HEK293 (cell line): ENCODE data around the gene NPVF.

Experiments used
- TRIM28 ChIP-seq: IDR thresholded peaks from 2 replicates; pipeline ENCODE4 v1.6.1; 2011; ENCODE audit warnings: low read length, control low read depth, borderline replicate concordance
- ZNF114 ChIP-seq: fragments of 450-650 bp; formaldehyde crosslinking; IDR thresholded peaks from 2 replicates; pipeline ENCODE4 v1.5.0; 2017; ENCODE audit warnings: missing biosample characterization, missing genetic modification characterization
- ZNF274 ChIP-seq, 2 experiments: fragments of 200-500 bp in 1 of 2; fragments of 450-650 bp in 1 of 2; sonication (Bioruptor generic) in 1 of 2; formaldehyde crosslinking in 1 of 2; IDR thresholded peaks; 2 replicates each; pipeline versions ENCODE4 v1.5.1 to v1.6.1; 2014 to 2016; ENCODE audit warnings: borderline replicate concordance in 1 of 2, inconsistent platforms in 1 of 2, low read length in 1 of 2, missing biosample characterization in 1 of 2, missing genetic modification characterization in 1 of 2
- ZNF473 ChIP-seq: fragments of 450-650 bp; formaldehyde crosslinking; IDR thresholded peaks from 2 replicates; pipeline ENCODE4 v1.5.1; 2017; ENCODE audit warnings: missing biosample characterization, missing genetic modification characterization
- ZSCAN30 ChIP-seq: fragments of 450-650 bp; IDR thresholded peaks from 2 replicates; pipeline ENCODE4 v1.5.1; 2018; ENCODE audit warnings: missing biosample characterization, mild to moderate bottlenecking, missing genetic modification characterization, moderate library complexity
- TF ChIP-seq, protein P1 (sequence below): fragments of 450-650 bp; formaldehyde crosslinking; IDR thresholded peaks from 2 replicates; pipeline ENCODE4 v1.5.1; 2016; ENCODE audit warnings: missing biosample characterization, missing genetic modification characterization
- TF ChIP-seq, protein P2 (sequence below): fragments of 450-650 bp; formaldehyde crosslinking; IDR thresholded peaks from 2 replicates; pipeline ENCODE4 v1.5.1; 2016; ENCODE audit warnings: missing biosample characterization, missing genetic modification characterization, low read depth

DNA sequence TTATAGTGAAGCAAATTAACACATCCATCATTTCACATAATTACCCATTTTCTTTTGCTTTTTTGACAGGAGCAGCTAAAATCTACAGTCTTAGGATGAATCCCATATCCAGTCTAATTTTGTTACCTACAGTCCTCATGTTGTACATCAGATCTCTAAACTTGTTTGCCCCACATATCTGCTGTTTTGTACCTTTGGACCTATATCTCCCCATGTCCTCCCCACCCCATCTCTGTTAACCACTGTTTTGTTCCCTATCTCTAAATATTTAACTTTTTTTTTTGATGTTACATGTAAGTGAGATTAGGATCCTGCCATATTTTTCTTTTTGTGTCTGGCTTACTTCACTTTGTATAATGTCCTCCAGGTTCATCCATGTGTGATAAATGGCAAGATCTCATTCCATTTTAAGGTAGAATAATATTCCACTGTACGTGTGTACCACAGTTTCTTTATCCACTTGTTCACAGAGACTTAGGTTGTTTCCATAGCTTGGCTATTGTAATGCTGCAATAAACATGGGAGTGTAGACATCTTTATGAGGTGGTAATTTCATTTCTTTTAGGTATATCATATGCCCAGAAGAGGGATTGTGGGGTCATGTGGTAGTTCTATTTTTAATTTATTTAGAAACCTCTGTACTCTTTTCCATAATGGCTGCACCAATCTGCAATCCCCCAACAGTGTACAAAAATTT is 19.6 kb downstream of the NPVF start:
- TF ChIP-seq, protein P1, sequence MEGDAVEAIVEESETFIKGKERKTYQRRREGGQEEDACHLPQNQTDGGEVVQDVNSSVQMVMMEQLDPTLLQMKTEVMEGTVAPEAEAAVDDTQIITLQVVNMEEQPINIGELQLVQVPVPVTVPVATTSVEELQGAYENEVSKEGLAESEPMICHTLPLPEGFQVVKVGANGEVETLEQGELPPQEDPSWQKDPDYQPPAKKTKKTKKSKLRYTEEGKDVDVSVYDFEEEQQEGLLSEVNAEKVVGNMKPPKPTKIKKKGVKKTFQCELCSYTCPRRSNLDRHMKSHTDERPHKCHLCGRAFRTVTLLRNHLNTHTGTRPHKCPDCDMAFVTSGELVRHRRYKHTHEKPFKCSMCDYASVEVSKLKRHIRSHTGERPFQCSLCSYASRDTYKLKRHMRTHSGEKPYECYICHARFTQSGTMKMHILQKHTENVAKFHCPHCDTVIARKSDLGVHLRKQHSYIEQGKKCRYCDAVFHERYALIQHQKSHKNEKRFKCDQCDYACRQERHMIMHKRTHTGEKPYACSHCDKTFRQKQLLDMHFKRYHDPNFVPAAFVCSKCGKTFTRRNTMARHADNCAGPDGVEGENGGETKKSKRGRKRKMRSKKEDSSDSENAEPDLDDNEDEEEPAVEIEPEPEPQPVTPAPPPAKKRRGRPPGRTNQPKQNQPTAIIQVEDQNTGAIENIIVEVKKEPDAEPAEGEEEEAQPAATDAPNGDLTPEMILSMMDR = no peak
- no peak for TF ChIP-seq TRIM28
- no peak for TF ChIP-seq ZNF274 (IDR thresholded peaks at IDR 0.05; ENCODE audit: low read length)
- no peak for TF ChIP-seq ZNF274 (tag by site-specific recombination; IDR thresholded peaks at IDR 0.05; ENCODE audit: borderline replicate concordance)
- TF ChIP-seq, protein P2, sequence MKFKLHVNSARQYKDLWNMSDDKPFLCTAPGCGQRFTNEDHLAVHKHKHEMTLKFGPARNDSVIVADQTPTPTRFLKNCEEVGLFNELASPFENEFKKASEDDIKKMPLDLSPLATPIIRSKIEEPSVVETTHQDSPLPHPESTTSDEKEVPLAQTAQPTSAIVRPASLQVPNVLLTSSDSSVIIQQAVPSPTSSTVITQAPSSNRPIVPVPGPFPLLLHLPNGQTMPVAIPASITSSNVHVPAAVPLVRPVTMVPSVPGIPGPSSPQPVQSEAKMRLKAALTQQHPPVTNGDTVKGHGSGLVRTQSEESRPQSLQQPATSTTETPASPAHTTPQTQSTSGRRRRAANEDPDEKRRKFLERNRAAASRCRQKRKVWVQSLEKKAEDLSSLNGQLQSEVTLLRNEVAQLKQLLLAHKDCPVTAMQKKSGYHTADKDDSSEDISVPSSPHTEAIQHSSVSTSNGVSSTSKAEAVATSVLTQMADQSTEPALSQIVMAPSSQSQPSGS (tag by site-specific recombination) = no peak
- no peak for TF ChIP-seq ZNF473 (tag by site-specific recombination)
- TF ChIP-seq ZSCAN30 (tag by site-specific recombination) = no peak
- no peak for TF ChIP-seq ZNF114
